EL (cell line): Measurements from ENCODE around the gene CSTB.

Experiments used
- DNase-seq: peaks from one replicate; pipeline ENCODE4 v3.0.0-alpha.2; 2016

Gene CSTB

DNA sequence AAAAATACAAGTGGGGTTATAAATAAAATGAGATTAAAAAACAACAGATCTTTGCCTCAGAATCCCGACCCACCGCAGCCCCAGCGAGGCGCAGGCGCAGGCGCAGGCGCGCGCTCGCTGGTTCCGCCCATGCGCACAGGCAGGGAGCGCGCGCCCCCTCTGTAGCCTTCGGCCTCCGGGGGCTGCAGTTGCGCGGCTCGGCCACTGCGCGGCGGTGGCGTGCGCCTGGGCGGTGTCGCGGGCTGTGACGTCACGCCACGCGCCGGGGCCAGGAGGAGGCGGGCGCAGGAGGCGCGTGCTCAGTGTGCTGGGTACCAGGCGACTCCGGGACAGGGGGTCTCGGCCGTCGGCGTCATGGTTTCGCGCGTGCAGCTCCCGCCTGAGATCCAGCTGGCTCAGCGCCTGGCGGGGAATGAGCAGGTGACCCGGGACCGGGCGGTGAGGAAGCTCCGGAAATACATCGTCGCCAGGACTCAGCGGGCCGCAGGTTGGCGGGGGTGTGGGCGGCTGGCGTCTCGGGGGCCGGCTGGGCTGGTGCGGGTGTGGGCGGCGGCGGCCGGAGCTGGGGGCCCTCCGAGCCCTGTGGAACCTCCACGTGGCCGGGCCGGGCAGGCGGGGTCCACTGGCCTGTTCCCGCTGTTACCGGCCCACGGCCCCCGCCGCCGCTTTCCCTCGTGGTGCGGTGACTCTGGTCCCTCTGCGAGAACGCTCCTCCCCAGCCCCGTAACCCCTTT, 13.3 kb upstream of the CSTB start, which contains the start of gene RRP1:
Gene RRP1 (plus strand): TSS at position 302 of the 734 bp plus-strand sequence. CDS start 53 bp downstream, at position 355.
- peak; percentile 86 for DNase-seq

DNA sequence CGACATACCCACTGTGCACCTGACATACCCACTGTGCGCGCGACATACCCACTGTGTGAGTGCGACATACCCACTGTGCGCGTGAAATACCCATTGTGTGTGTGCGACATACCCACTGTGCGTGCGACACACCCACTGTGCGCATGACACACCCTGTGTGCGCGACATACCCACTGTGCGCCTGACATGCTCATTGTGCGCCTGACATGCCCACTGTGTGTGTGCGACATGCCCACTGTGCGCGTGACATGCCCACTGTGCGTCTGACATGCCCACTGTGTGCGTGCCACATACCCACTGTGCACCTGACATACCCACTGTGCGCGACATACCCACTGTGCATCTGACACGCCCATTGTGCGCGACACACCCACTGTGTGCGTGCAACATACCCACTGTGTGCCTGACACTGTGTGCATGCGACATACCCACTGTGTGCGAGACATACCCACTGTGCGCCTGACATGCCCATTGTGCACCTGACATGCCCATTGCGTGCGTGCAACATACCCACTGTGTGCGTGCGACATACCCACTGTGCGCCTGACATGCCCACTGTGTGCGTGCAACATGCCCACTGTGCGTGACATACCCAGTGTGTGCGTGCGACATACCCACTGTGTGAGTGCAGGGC, 10.8 kb upstream of the CSTB start:
- no peak for DNase-seq

DNA sequence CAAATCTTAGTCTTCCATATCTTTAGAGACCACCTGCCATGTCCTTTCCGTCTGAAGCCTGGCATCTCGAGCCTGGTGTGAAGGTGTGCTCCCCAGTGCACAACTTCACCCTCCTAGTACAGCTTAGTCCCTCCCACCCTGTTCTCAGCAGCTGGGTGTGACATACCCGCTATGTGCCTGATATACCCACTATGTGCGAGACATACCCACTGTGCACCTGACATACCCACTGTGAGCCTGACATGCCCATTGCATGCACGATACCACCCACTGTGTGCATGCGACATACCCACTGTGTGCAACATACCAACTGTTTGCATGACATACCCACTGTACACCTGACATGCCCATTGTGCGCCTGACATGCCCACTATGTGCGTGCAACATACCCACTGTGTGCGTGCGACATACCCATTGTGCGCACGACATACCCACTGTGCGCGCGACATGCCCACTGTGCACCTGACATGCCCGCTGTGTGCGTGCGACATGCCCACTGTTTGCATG, 10.2 kb upstream of the CSTB start:
- DNase-seq, result no peak

DNA sequence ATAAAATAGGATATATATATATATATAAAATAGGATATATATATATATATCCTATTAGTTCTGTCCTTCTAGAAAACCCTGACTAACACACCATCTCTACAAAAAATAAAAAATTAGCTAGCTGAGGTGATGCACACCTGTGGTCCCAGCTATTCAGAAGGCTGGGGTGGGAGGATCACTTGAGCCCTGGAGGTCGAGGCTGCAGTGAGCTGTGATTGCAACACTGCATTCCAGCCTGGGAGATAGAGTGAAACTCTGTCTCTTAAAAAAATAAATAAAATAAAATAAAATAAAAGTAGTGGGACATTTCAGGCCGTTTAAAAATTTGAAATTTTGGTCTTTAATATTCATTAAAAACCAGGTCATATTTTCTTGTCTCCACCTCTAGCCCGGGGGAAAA, 9.0 kb upstream of the CSTB start:
- DNase-seq, result no peak

DNA sequence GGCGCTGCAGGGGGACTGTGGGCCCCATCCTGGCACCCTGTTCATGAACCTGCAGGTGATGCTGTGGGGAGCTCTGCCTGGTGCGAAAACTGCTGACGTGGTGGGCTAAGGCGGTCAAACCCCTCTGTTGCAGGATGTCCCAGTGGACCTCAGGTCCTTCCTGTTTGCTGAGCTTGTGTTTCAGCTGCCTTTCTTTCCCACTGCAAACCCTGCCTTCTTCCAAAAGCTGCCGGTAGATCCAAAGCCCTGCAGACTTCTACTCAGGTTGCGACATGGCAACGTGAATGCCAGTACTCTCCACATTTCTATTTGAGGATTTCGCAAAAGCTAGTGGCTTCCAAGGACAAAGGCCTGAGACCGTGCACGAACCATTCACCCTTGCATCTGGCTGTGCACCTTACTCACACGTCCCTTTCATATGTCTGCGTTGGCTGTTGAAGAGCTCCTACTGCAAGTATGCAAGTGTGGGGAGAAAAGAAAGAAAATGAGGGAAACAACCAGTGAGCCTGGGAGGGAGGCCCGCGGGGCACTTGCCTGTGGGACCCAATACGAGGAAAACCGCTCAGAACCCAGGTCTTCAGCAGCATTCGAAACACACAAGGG, 7.1 kb upstream of the CSTB start:
- DNase-seq, result no peak

DNA sequence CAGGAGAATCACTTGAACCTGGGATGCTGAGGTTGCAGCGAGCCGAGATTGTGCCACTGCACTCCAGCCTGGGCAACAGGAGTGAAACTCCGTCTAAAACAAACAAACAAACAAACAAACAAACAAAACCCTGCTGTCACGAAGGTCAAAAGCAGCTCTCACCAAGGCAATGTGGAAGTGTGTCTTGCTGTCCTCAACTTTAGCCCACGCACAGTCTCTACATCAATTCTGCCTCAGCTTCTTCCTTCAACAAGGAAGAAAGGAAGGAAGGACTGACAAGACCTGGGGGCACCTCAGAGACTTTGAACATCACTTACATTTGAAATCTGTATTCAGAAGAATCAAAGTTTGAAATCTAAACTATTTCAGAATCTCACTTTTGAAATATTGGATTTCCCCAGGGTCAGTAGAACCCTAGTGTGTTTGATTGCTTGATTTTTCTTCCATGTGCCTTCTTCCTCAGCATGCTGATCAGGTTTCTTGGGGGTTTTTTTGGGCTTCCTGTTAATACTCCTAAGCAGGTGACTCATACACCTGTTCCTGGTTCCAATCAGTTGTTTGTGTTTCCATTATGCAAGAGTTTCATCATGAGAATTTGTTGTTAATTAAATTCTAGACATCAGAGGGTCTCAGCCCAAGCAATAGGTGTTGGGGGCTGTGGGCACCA, 6.5 kb upstream of the CSTB start:
- DNase-seq, result no peak

DNA sequence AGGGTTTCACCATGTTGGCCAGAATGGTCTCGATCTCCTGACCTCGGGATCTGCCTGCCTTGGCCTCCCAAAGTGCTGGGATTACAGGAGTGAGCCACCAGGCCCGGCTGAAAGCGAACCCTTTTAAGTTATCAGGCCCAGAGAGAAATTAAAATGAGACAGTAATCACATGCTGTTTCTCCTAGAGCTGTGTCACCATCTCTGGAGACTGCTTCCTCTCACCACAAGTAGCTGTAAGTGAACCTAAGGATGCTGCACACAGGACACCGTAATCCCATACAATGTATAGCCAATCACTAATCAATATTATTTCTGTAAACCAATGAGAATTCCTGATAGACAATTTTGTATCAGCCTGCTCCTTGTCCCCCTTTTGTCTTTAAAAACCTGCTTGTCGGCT, 5.7 kb upstream of the CSTB start:
- DNase-seq, result no peak

DNA sequence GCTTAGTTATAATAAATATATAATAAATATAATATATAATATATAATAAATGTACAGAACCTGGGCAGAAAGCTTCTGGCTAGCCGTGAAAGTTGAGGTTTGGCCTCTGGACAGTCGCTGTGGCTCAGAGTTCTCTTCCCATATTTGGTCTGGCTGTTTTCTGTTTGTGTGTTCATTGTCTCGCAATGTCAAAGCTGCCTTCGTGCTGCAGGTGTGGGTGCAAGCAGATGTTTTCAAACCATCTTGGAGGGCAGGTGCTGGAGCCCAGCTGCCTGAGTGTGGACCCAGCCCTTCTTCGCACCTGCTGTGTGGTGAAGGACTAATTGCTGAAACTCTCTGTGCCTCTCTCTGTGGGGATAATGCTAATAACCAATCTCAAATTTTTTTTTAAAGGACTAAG, 3.6 kb upstream of the CSTB start:
- DNase-seq, result no peak

DNA sequence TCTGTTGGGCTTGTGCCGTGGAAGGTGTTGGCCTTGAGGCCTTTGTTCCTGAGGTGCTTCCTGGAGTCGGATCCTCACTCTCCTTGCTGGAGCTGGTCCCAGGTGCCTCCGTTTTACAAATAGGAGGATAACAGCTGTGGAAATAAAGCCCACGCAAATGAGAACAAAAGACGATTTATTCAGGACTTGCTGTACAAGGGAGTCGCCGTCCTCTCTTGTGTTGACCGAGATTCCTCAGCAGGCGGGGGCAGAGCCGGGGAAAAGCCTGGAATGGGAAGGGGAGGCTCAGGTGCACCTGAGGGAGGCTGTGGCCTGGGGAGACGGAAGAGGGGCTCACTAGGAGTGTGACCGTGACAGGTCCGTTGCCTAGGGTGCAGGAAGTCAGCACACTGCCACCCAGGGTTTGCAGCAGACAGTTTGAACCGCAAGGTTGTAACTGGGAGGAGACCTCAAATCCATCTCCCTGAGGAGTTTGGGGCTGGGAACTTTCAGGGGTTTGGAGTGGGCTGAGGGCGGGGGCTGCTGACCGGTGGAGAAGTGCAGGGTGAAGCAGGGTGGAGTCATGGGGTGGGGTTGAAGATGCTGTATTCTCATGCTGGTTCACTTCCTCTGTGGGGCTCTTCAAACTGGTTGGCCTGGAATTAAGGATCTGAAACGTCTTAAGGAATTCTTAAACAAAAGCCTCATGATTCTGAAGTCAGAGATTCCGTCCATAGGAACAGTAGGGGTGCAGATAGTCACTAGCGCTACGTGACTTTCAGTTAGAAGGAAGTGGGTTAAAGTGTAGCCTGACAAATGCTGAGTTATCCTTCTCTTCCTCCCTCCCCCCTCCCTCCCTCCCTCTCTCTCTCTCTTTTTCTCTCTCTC, 2.6 kb upstream of the CSTB start:
- DNase-seq, result no peak

DNA sequence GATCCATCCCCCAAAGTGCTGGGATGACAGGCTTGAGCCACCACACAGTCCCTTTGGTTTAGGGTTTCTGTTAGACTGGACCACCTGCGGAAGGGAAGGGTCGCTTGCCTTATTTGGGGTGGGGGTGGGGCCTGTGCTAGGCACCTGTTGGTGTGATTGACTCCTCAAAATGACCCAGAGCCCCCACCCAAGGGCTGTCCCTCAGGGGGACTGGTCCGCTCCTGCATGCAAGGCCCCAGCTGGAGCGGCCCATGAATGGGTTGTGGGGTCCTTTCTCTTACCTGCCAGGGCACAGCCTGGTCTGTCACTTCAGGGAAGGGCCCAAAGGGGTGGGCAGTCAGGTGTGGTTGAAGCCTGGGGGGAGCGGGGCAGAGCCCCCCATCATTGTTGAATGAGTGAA, 1.8 kb upstream of the CSTB start:
- DNase-seq, result no peak

DNA sequence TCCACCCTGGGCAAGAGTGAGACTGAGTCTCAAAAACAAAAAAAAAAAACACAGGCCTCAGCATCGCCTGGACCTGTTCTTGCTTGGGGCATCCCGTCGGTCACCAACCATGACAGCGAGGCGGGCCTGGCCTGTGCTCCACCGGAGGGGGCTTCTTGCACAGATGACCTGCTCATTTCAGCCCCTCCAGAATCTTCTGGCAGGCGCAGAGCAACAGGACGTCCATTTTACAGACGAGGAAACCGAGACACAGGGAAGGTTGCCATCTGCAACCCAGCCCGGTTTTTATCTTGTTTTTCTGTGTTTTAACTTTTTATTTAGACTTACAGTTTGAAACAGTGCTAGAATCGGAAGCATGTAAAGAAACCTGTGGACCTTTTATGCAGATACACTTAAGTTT, 918 bp downstream of the CSTB start:
- DNase-seq, result no peak

DNA sequence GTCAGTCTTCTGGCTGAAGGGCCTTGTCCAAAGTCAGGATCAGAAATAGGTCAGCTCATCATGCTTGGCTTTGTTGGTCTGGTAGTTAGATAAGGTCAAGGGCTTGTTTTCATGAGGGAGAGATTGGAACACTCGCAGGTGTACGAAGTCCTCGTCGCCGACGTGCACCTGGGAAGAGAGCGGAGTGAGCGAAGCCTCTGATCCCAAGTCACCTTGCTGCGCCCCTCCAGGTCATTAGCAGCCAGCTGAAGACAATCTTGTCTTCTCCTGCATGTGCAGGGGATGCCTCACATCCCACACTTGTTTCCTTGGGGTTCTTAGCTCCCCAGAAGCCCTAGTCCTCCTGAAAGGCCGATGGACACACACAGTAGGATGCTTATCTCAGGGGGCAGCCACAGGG, 1.9 kb downstream of the CSTB start:
- DNase-seq, result no peak

DNA sequence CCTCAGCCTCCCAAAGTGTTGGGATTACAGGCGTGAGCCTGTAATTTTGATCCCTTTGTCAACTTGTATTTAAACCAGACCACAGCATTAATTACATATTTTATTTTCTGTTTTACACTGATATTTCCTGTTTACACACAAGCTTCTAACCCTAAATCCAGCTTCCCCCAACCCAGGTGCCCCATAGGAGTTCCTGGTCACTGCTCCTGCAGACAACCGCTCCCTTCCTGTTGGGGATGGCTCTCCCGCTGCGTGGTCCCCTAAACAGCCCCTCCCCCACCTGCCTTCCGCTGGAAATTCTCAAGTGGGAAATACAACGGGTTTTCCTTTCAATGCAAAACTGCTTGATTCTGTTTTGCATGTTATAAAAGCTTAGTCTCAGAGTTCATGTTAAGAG, 3.7 kb downstream of the CSTB start:
- DNase-seq, result no peak

DNA sequence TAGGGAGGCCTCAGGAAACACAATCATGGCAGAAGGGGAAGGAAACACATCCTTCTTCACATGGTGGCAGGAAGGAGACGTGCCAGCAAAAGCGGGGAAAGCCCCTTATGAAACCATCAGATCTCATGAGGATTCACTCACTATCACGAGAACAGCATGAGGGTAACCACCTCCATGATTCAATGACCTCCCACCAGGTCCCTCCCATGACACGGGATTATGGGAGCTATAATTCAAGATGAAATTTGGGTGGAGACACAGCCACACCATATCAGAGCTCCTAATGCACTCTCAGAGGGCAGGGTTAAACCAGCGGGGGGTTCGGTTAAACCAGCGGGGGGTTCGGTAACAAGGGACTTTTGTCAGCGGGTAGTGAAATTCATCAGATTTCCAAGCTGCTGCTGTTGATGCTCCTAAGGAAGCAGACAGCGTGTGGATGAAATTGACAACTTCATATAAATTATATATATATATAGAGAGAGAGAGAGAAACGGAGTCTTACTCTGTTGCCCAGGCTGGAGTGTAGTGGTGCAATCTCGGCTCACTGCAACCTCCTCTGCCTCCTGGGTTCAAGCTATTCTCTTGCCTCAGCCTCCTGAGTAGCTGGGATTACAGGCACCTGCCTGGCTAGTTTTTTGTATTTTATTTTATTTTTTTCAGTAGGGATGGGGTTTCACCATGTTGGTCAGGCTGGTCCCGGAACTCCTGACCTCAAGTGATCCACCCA, 4.2 kb downstream of the CSTB start:
- DNase-seq, result no peak

DNA sequence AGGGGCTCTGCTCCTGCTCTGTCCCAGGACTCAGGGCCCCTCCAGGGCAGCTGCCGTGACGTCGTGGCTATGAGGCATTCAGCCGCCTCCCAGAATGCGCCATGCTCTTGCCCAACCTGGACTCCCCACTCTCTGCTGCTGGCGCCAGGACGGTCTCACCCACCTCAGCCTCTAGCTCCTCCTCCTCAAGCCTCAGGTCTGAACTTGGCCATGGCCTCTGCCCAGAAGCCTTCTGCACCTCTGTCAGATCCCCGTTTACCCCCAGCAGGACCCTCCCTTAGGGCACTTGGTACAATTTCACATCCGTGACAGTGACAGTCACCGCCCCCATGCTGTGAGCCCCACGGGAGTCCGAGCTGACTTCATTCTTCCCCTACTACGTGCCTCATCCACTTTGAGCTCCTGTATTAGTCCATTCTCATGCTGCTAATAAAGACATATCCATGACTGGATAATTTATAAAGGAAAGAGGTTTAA, 4.9 kb downstream of the CSTB start:
- DNase-seq, result no peak

DNA sequence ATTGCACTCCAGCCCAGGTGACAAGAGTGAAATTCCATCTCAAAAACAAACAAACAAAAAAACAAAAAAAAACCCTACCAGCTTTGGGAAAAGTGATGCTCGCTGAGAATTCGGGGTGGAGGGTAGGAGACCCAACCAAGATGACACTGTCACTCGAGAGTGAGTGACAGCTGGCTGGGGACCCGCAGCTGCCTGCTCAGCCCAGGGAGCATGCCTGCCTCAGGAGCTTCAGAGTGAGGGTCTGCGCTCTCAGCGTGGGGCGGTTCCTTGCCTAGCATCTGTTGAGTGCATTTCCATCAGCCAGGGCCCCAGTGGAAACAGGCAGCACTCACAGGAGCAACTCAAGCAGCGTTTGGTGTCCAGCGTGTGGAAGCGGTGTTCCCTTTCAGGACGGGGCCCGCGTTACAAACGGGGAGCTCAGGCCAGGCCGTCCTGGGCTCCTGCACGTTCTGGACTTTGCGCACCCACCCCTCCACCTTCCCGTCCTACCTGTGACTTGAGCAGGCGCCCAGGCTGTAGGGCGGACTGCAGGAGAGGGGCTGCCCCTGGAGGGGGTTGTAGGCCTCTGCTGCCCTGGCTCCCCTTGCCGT, 5.9 kb downstream of the CSTB start:
- no peak for DNase-seq

DNA sequence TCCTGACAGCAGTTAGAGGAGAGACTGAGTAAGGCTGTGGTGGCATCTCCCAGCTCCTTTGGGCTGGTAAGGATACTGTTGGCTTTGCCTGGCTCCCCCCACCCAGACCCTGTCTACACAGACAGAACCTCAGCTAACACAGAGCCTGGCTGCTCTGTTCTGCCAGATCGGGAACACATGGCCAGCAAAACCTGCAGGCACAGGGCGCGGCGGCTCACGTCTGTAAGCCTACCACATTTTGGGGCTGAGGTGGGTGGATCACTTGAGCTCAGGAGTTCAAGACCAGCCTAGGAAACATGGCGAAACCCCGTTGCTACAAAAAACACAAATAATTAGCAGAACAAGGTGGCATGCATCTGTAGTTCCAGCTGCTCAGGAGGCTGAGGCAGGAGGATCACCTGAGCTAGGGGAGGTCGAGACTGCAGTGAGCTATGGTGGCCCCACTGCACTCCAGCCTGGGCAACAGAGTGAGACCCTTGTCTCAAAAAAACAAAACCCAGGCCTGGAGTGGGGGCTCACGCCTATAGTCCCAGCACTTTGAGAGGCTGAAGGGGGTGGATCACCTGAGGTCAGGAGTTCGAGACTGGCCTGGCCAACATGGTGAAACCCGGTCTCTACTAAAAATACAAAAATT, 6.7 kb downstream of the CSTB start:
- DNase-seq, result no peak

DNA sequence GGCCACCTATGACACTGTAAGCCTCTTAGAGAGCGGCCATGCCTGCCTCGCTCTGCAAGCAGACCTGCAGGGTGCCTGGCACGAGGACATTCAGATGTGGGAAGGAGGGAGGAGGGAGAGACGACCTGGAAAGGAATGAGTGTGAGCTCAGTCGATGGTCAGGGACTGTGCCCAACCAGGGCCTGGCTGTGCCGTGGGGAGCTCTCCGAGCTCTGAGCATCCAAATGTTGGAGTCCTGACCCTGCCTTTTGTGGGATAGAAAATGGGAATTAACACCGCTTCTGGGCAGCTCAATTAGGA, 7.3 kb downstream of the CSTB start:
- DNase-seq, result no peak

DNA sequence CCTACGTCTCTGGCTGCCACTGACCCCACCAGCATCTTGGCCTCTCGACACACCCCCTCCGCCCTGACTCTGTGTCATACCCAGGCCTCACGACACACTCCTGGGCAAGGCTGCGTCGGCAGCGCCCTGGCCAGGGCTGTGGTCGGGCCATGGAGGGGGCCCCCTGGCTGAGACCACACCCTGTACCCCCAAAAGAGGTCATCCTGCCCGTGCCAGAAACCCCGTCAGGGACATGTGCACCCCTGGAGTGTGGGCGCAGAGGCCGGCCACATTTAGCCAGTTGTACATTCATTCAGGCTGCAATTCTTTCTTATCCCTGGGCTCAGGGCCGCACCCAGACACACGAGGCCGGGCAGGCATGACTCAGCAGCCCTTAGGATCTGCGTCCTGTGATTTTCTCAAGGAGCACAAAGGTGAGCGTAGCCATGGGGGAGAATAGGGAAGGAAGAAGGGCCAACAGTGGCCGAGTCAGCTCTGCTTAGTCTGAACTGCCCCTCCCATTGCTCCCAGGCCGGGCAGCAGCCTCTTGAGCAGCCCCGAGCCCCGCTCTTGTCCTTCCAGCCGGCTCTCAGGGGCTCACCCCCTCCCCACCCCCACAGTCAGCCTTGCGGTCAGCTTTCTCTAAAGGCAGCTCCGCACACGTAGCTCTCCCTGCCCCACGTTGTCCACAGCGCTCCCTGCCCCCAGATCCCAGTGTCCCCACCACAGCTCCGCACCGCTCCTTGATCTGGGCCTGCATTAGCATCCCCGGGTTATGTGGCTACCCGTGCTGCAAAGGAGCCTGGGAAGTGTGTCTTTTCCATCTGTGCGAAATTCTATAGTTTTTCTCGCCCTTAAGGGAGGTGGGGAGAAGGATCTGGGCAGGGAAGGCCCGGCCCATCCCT, 7.9 kb downstream of the CSTB start:
- peak; percentile 62 for DNase-seq

DNA sequence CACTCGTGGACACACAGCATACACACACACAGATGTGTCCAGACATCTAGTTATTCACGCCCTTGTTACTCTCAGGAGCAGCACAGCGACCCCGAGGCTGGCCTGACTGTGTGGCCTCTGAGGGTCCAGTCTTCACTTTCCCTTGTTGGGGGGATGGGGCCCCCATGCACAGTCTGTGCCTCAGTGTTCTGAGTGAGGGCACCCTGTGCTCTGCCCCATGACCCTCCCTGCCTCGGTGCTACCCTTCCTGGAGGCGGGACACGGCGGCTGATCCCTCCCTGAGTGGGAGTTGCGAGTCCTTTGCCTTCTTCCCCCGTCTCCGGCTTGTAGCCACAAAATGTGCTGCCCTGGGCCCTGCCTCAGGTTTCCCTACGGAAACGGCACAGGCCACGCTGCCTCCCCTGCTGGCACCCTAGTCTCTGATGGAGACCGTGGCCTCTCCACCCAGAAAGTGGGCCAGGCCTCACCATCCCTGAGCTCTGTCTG, 8.6 kb downstream of the CSTB start:
- DNase-seq, result no peak
